Measurements from ENCODE around the gene HNRNPR. TPM values are rescaled to one million over a fixed set of nuclear protein-coding genes. Genes with fewer than 3 reads are reported as not detected.

HNRNPR gene
- total and polyA plus RNA-seq, 9 of the 15 experiments (the other 6 are each of a cell fraction or from before 2014, with no cell fraction given): 80.9 to 372 (median 301) TPM

- FAIRE-seq: no peak
- Histone ChIP-seq H3K27ac (ENCODE audit: extremely low read depth, low read depth, low read length) (no peak overlapping the region), H3K36me3 (ENCODE audit: control insufficient read depth, insufficient read depth, low read length) (peaks cover 64% of the 10 kb centered on the region), H2AFZ (ENCODE audit: low read depth, low read length) (no peak overlapping the region), H3K27me3 (ENCODE audit: control insufficient read depth in 2 of 2, insufficient read depth in 2 of 2, low read length in 2 of 2) (no peaks in the 10 kb centered on the region), H3K9ac (ENCODE audit: insufficient read depth in 1 of 2, low read depth in 2 of 2, low read length in 2 of 2) (no peak overlapping the region), H3K79me2 (ENCODE audit: control insufficient read depth, insufficient read depth, low read length) (peaks cover 13% of the 10 kb centered on the region), H3K4me3 (no peak overlapping the region), H3K4me2 (ENCODE audit: insufficient read depth, low read length) (no peak overlapping the region), H4K20me1 (replicated peaks; ENCODE audit: control insufficient read depth, insufficient read depth, low read length) (no peaks in the 10 kb centered on the region), H3K9me3 (replicated peaks; ENCODE audit: control insufficient read depth, insufficient read depth, low read depth, low read length) (peaks cover 45% of the 10 kb centered on the region), H3K9me1 (ENCODE audit: control insufficient read depth, insufficient read depth, low read length) (no peaks in the 10 kb centered on the region), H3K4me1 (replicated peaks in 1 of 2; ENCODE audit: control insufficient read depth in 2 of 2, insufficient read depth in 2 of 2, low read length in 2 of 2) (peaks cover 0 to 10% of the 10 kb centered on the region in 2 experiments; a peak in 3 of 5 replicates)
- WGBS (ENCODE audit: insufficient coverage, low coverage, missing lambda C conversion rate): 94% methylated on average over 13 of the region's 13 CpGs
- intact Hi-C loops (cut with micrococcal nuclease): no loop called here
- ChIA-PET POLR2A (interaction anchor here (0.8 to 2.4 kb wide), 5 partner anchors 9 to 42 kb away, joined by 3 to 11 read pairs (median 3); partner anchors contain the start of gene HNRNPR), CTCF (ENCODE audit: low intra/inter-chr PET ratio) (no interaction called here)
- ATAC-seq: 0 out of 3 replicates have a peak, but pooled peaks have one; percentile 25
- peak in 2 of 4 experiments; percentile 8 to 40 for DNase-seq (ENCODE audit: extremely low read depth in 1 of 4, low spot score in 3 of 4)
- in situ Hi-C loops (cut with MboI): no loop called here
- BruUV-seq (replicated peaks): no TSS peak
- TF ChIP-seq, protein P1, sequence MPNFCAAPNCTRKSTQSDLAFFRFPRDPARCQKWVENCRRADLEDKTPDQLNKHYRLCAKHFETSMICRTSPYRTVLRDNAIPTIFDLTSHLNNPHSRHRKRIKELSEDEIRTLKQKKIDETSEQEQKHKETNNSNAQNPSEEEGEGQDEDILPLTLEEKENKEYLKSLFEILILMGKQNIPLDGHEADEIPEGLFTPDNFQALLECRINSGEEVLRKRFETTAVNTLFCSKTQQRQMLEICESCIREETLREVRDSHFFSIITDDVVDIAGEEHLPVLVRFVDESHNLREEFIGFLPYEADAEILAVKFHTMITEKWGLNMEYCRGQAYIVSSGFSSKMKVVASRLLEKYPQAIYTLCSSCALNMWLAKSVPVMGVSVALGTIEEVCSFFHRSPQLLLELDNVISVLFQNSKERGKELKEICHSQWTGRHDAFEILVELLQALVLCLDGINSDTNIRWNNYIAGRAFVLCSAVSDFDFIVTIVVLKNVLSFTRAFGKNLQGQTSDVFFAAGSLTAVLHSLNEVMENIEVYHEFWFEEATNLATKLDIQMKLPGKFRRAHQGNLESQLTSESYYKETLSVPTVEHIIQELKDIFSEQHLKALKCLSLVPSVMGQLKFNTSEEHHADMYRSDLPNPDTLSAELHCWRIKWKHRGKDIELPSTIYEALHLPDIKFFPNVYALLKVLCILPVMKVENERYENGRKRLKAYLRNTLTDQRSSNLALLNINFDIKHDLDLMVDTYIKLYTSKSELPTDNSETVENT (CRISPR knock-in tag; IDR thresholded peaks at IDR 0.05): no peak
- no peak for TF ChIP-seq ZNF512 (tag; IDR thresholded peaks at IDR 0.05)
- TF ChIP-seq RBM15 (IDR thresholded peaks at IDR 0.05; ENCODE audit: insufficient read depth, low read length): no peak
- no peak for TF ChIP-seq SLC30A9 (CRISPR knock-in tag; IDR thresholded peaks at IDR 0.05)
- 0 out of 2 replicates have a peak, but pooled peaks have one; percentile 15 for TF ChIP-seq MTF1 (CRISPR knock-in tag; IDR thresholded peaks at IDR 0.05; ENCODE audit: borderline replicate concordance)
- no peak for TF ChIP-seq ZNF395 (CRISPR knock-in tag; IDR thresholded peaks at IDR 0.05)
- TF ChIP-seq BMI1 (IDR thresholded peaks at IDR 0.05; ENCODE audit: low read length): no peak
- no peak for TF ChIP-seq RERE (CRISPR knock-in tag; IDR thresholded peaks at IDR 0.05; ENCODE audit: borderline replicate concordance)
- TF ChIP-seq ARNT (IDR thresholded peaks at IDR 0.05): peak; percentile 33 to 68; a peak in 2 of 4 replicates
Measured at GRCh38 chr1:23362218-23362713, 18.2 kb upstream of the HNRNPR start.

Data from K562 (cell line).